GM21526 (cell line): ENCODE data around the gene EPHA3.

Experiments
- ATAC-seq: cut with Tn5 transposase; IDR thresholded peaks from one replicate; pipeline ENCODE4 v1.9.1; 2021; ENCODE audit warnings: moderate library complexity; ENCODE audit not compliant: unreplicated experiment, low FRiP score

EPHA3 gene

DNA sequence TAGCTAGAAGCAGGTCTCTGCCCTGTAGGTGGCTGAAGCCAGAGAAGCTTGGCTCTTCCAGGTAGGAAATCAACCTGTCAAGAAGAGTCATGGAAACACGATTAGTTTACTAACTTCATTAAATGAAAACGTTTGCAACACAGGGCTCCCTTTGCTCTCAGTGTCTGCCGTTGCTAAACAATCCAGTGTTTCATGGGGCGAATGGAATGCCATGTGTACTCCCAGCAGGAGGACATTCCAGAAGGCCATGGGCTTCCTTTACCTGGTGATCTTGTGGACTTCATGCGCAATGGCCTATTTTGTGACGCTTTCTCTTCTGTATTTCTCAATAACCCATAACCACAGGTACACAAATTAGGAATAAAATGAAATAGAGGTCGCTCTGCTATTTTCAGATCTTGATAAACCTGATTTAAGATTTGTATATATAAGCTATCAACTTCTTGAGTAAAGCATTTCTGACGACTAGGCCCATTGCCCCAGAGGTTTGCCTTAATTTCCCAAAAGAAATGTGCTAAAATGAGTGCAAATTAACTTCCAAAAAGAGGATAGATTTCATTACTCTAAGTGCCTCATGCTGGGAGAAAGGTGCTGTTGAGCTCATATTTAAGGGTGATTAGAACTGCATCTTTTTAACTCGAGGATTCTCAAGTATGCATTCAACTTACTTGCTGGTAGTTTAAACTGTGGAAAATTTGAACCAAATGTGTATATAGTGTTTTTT is 171.0 kb downstream of the EPHA3 start:
- no peak for ATAC-seq

DNA sequence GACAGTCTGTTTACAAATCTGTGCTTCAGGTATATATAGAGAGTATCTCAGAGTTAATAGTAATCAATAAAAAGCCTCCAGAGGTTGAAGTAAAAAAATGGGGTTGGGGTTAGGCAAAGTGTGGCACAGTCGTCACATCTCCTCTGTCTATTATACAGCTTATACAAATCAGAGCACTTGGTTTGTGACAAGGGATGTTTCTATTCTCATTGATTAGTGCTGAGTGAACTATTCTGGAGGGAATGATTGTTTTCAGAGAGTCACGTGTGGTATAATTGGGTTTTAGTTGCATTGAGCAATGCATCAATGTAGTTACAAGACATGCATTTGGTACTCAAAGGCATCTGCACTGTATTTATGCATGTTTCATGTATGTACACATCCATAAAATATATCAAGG is 172.9 kb downstream of the EPHA3 start:
- no peak for ATAC-seq

DNA sequence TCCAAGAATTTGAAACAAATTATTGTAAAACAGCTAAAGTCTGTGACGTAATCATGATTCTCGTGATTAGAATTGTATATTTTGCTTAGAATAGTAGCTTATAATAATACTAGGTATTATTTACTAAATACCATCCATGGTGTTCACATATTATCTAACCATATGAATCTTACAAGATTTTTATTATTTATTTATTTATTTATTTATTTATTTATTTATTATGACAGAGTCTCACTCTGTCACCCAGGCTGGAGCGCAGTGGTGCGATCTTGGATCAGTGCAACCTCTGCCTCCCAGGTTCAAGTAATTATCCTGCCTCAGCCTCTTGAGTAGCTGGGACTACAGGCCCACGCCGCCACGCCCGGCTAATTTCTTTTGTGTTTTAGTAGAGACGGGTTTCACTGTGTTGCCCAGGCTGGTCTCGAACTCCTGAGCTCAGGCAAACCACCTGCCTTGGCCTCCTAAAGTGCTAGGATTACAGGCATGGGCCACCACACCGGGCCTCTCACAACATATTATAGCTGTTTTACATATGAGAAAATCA is 173.5 kb downstream of the EPHA3 start:
- no peak for ATAC-seq

DNA sequence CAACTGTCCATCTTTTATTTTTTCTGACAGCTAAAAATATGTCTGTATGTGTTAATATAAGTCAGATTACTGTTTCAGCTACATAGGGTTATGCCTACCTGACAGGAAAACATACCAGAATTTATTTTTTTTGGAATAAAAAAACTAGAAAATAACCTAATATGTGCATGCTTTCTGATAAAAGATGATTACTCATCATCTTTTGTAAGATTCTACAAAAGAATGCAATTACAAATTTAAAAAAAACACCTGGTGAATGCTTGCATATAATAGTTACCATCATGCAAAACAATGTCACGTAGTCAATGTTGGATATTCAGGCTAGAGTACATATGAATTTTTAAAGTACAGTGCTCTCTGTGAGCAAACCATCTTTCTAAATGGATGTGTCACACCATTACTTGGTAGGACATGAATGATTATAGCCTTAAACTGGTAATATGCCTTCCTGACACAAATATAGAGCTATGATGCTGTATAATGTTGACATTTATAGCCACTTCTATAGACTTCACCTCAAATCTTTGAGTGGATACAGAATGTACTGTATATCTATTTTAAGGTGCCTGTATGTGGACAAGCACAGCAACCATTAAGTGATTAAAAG is 180.6 kb downstream of the EPHA3 start:
- ATAC-seq = no peak

DNA sequence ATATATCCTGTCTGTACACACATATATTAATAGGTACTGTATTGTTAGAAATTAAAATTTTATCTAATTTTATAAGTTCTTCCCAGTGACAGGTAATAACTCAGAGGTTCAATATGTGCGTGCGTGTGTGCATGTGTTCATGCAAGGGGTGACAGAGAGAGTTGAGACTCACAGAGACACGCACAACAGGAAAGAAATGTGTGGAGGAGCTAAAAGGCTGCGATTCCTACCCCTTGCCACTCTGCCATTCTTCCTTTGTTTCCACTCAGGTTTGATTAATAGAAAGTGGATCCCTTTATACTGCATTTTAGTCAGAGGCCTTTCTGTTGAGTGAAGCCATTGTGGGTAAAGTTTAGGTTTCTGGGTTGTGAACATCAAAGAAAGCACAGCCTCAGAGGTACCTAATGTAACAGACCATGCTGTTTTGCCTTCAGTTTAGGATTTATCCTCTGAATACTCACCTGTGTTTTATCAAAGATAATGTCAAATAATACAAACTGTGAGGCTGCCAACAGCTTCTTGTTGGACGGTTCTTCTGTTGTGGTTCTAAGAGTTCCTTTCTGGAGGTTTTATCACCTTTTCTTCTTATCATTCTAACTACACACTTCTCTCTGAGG is 182.3 kb downstream of the EPHA3 start:
- no peak for ATAC-seq

DNA sequence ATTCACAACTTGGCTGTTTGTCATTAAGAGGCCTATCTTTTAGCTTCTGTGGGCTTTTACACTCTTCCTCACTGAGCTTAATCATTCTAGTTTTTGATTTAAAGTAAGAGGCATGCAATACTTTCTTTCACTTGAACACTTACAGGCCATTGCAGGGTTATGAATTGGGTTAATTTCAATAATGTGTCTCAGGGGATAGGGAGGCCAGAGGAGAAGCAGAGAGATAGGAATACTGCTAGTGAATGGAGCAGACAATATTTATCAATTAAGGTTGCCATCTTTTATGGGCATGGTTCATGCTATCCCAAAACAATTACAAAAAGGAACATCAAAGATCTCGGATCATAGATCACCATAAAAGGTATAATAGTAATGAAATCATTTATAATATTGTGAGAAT is 189.8 kb downstream of the EPHA3 start:
- ATAC-seq = no peak

- no peak for ATAC-seq
These were observed 193.1 kb downstream of the EPHA3 start for GRCh38 chr3:89300526-89300925.

DNA sequence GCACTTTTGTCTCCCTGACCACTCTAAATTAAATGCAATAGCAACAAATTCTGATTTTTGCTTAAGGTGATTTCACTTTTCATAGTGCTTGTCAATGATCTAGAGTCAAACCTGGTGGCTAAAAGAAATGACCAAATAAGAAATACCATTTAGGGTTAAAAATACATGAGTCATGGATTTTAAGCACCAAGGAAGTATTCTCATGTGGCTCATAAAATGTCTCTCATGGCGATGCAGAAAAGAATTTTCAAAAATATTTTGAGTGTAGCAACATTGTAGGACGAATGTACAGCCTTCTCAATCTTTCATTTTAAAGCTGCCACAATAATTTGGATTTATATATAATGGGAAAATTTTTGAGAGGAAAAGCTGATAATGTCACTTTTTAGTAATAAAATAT is 193.6 kb downstream of the EPHA3 start:
- no peak for ATAC-seq

GRCh38 chr3:89303701-89304100 is 196.3 kb downstream of the EPHA3 start:
- no peak for ATAC-seq

GRCh38 chr3:89306540-89306939 is 199.1 kb downstream of the EPHA3 start:
- ATAC-seq = no peak

DNA sequence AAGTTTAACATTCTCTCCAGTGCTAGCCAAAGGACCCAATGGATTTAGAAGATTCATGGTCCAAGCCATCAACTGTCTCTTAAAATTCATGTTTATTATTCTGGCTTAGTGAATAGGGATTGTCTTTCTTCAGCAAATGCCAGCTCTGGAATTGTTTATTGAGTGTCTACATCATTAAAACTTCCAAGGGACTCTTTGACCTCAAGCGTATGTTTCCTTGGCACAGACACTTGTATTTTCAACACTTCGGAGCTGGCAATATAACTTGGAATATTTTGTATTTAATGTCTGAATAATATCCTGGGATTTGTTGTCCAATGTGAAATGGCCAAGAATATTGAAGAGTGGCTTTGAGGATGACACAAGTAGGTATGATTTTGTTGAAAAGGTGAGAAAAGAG is 204.2 kb downstream of the EPHA3 start:
- ATAC-seq = no peak

DNA sequence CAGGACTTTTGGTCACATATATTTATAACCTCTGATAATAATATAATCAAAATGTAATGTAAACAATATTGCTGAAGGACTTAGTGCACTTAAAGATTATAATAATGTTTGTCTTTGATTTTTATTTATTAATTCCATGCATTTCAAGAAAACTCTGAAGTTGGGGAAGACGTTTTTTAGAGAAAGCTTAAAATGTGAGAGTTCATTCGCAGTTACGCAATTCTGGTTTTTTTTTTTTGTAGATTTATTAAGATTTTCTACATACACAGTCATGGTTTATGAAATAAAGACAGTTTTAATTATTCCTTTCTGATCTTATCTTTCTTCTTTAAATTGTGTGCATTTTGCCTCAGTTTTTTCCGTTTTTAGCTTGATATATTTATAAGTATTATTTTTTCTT is 204.7 kb downstream of the EPHA3 start:
- no peak for ATAC-seq

DNA sequence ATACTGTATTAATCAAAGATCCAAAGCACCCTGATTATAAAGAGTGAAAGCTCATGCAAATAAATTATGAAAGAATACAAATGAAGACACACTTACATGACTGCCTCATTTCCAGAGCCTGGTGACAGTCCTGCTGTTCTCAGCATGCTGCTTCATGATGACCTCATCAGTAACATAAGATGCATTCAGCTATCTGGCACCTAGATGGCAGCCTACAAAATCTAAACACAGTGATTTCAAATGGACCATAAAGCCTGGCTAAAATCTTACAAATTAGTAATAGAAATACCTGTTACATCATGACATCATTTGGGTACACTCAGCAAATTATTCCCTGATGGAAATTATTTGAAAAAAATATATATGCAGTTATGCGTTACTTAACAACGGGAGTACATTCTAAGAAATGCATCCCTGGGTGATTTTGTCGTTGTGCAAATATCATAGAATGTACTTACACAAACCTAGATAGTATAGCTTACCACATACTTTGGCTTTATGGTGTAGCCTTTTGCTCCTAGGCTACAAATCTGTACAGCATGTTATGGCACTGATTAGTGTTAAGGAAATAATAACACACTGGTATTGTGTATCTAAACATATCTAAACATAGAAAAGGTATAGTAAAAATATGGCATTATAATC is 207.2 kb downstream of the EPHA3 start:
- no peak for ATAC-seq

DNA sequence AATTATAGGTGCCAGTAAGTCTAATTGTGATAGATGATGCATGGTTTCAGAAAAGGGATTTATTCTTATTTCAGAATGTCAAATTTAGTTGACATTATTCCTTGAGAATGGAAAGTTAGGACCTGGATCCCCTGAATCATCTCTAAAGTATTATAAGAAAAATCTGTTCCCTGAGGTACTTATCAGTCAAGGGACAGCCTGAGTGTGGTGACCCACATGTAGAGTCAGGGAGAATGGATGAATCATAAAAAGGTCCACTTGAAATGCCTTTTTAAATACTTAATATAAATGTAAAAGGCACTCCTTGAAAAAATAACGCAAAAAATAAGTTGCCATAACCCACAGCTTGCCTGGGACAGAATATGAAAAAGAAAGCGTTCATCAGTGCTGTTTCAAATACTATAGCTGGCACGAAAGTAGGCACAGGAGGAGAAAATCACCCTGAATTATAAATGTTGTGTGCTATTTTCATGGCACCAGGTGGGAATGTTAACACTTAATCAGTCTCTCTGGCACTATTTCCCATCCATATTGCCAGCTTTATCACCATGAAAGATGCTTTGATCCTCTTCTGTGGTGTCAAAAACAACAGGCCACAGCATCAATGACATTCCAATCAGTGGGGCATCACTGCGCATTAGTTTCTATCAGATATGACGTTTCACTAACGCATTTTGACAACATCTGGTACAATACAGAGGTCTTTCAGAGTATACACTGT is 208.5 kb downstream of the EPHA3 start:
- no peak for ATAC-seq

GRCh38 chr3:89320186-89320585 is 212.8 kb downstream of the EPHA3 start:
- no peak for ATAC-seq

- ATAC-seq = no peak
These were observed 219.6 kb downstream of the EPHA3 start for GRCh38 chr3:89326997-89327396.

GRCh38 chr3:89332386-89332785 is 225.0 kb downstream of the EPHA3 start:
- no peak for ATAC-seq

DNA sequence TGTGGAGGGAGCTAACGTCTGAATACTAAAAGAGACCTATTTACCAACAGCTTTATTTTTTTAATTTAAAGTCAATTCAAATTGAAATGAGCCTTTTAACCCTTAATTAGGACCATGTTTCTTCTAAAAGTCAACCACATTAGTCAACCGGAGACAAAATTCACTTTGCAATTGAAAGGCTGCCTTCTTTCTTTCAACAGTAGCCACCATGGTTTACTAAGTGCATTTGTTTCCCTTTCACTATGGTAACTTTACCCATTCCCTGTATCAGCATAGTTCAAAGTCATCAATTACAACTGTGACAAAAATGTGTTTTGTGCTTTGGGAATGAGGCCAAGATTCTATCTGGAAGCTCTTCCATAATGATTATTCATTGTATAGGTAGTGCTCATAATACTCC is 225.4 kb downstream of the EPHA3 start:
- no peak for ATAC-seq

DNA sequence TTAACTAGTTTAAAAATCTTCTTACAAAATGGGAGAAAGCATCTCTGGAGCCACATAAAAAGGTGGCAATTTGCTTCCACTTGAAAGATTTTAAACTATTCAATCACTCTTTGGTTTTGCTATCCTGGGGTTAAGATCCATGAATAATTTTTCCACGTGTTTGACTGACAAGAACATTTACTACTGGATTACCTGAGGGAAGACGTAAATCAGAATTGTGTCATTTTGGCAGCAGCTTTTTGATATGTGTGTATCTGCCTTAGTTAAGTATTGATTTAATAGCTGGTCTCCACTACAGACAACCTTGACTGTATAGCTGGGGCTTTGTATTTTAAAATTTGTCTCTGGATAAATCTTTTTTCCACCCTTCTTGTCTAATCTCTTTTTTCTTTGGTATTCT is 228.3 kb downstream of the EPHA3 start:
- ATAC-seq = no peak

DNA sequence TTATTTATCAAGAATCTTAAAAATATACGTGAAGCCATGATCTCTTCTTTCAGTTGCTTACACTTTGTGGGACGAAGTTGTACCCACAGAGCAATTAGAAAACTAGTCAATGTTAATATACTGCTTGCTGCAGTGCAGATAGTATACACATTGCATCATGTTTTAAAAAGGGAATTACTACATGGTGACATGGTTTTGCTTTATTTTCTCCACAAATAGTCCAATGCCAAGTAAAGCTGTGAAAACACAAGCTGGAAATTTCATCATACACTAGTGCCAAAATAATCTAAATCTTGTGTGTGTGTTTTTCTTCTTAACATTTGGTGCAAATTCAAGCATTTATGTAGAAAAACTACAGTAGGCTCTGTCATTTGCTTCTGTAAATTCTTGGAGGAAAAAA is 233.0 kb downstream of the EPHA3 start:
- ATAC-seq = no peak

DNA sequence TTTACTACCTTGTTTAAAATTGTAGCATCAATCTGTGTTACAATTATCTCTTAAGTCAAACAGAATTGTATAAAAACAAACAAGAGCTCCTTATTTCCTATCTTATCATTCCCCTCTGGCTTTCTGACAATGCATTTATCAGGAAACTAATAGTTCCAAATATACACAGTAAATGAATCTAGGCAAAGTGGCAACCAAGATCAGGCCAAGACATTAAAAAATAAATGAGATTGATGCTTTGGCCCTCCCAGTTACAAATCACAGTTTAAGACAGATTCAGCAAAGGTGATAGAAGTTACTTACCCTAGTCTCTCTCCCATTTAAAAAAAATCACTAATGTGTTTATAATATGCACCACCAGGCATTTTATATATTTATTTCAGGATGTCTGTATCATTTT is 236.7 kb downstream of the EPHA3 start:
- ATAC-seq = no peak
